WTC11 (cell line): Measurements from ENCODE around the gene FLT3.

Source experiments
- ATF6 ChIP-seq: sonication (generic); formaldehyde crosslinking; IDR thresholded peaks from 2 replicates; pipeline ENCODE4 v1.8.1; 2023; ENCODE audit warnings: mild to moderate bottlenecking, missing genetic modification reagents
- CTCF ChIP-seq: fragments of 200-600 bp; IDR thresholded peaks from 2 replicates; pipeline ENCODE4 v1.8.0; 2022; ENCODE audit warnings: antibody characterized with exemption
- ETV6 ChIP-seq: sonication (generic); formaldehyde crosslinking; IDR thresholded peaks from 2 replicates; pipeline ENCODE4 v1.8.1; 2022; ENCODE audit warnings: mild to moderate bottlenecking, missing genetic modification reagents
- FOXP1 ChIP-seq: sonication (generic); formaldehyde crosslinking; IDR thresholded peaks from 2 replicates; pipeline ENCODE4 v1.8.0; 2022; ENCODE audit warnings: missing genetic modification reagents, mild to moderate bottlenecking, moderate library complexity, borderline replicate concordance
- HMGXB4 ChIP-seq: sonication (generic); formaldehyde crosslinking; IDR thresholded peaks from 2 replicates; pipeline ENCODE4 v1.8.1; 2023; ENCODE audit warnings: mild to moderate bottlenecking, moderate library complexity, missing genetic modification reagents
- JUN ChIP-seq: sonication (generic); formaldehyde crosslinking; IDR thresholded peaks from 2 replicates; pipeline ENCODE4 v1.8.0; 2023; ENCODE audit warnings: mild to moderate bottlenecking, missing genetic modification reagents
- MAX ChIP-seq: sonication (generic); formaldehyde crosslinking; IDR thresholded peaks from 2 replicates; pipeline ENCODE4 v1.8.0; 2022; ENCODE audit warnings: mild to moderate bottlenecking, missing genetic modification reagents
- PRDM15 ChIP-seq: sonication (generic); formaldehyde crosslinking; IDR thresholded peaks from 2 replicates; pipeline ENCODE4 v1.8.0; 2022; ENCODE audit warnings: missing genetic modification reagents
- ZNF416 ChIP-seq: fragments of 250-450 bp; sonication (Bioruptor Pico); IDR thresholded peaks from 2 replicates; pipeline ENCODE4 v1.9.0; 2021; ENCODE audit warnings: mild to moderate bottlenecking, inconsistent platforms

GRCh38 chr13:27976362-27977091 is 123.8 kb downstream of the FLT3 start:
- TF ChIP-seq PRDM15 (CRISPR knock-in tag) = no peak
- TF ChIP-seq CTCF = no peak
- no peak for TF ChIP-seq HMGXB4 (CRISPR knock-in tag)
- TF ChIP-seq JUN (CRISPR knock-in tag) = no peak
- TF ChIP-seq FOXP1 (CRISPR knock-in tag) = no peak
- no peak for TF ChIP-seq ATF6 (CRISPR knock-in tag)
- TF ChIP-seq MAX (CRISPR knock-in tag) = no peak
- TF ChIP-seq ETV6 (CRISPR knock-in tag) = no peak
- no peak for TF ChIP-seq ZNF416 (CRISPR knock-in tag)
